H1 (cell line): ENCODE measurements around the gene PPP1R3G.

Experiments
- ASH2L ChIP-seq: fragments of 200-600, 300-600 bp; sonication (generic); IDR thresholded peaks from one replicate; pipeline ENCODE4 v1.7.1; 2017; ENCODE audit warnings: low read length
- BCL11A ChIP-seq, 2 experiments: IDR thresholded peaks; one replicate each; pipeline ENCODE4 v1.6.1; 2011; ENCODE audit warnings: low read depth in 2 of 2, low read length in 2 of 2, mild to moderate bottlenecking in 2 of 2
- CEBPB ChIP-seq: IDR thresholded peaks from 2 replicates; pipeline ENCODE4 v1.6.1; 2012; ENCODE audit warnings: low read depth, low read length
- CHD2 ChIP-seq: IDR thresholded peaks from 2 replicates; pipeline ENCODE4 v1.6.1; 2012; ENCODE audit warnings: low read length, improper control_type of control experiment
- EZH2 ChIP-seq: fragments of 200-600 bp; sonication (generic); IDR thresholded peaks from 2 replicates; pipeline ENCODE4 v1.7.1; 2012; ENCODE audit warnings: low read depth, mild to moderate bottlenecking, moderate library complexity, low read length, inconsistent platforms; ENCODE audit not compliant: severe bottlenecking
- FOSL1 ChIP-seq: IDR thresholded peaks from 2 replicates; pipeline ENCODE4 v1.6.1; 2011; ENCODE audit warnings: mild to moderate bottlenecking, low read depth, low read length, moderate library complexity; ENCODE audit not compliant: insufficient read depth
- HDAC6 ChIP-seq: IDR thresholded peaks from one replicate; pipeline ENCODE4 v1.7.1; 2012; ENCODE audit warnings: low read depth, mild to moderate bottlenecking, inconsistent platforms, low read length, moderate library complexity
- MAFK ChIP-seq: IDR thresholded peaks from 2 replicates; pipeline ENCODE4 v1.6.1; 2012; ENCODE audit warnings: low read depth, mild to moderate bottlenecking, improper control_type of control experiment, low read length
- NRF1 ChIP-seq: IDR thresholded peaks from 2 replicates; pipeline ENCODE4 v1.6.1; 2011; ENCODE audit warnings: mild to moderate bottlenecking, low read depth, low read length, improper control_type of control experiment
- POLR2AphosphoS5 ChIP-seq: IDR thresholded peaks from 2 replicates; pipeline ENCODE4 v1.6.1; 2011; ENCODE audit warnings: low read depth, low read length
- SUZ12 ChIP-seq: fragments of 200-600 bp; sonication (generic); IDR thresholded peaks from 2 replicates; pipeline ENCODE4 v1.6.1; 2012; ENCODE audit warnings: mild to moderate bottlenecking, inconsistent platforms, low read length, moderate library complexity, mixed read lengths
- TAF1 ChIP-seq: IDR thresholded peaks from 2 replicates; pipeline ENCODE4 v1.6.1; 2011; ENCODE audit warnings: mild to moderate bottlenecking, low read depth, low read length
- TF ChIP-seq, protein P1 (sequence below), 3 experiments: IDR thresholded peaks; 1 replicate in 2 of 3; 2 replicates in 1 of 3; pipeline versions ENCODE4 v1.5.1 to v1.6.1; 2011; ENCODE audit warnings: low read length in 3 of 3, mild to moderate bottlenecking in 3 of 3, inconsistent platforms in 2 of 3, low read depth in 1 of 3, moderate library complexity in 1 of 3; ENCODE audit not compliant: insufficient read depth in 1 of 3; ENCODE audit errors: control extremely low read depth in 1 of 3
- TF ChIP-seq, protein P2 (sequence below): fragments of 300-600 bp; sonication (generic); IDR thresholded peaks from 2 replicates; pipeline ENCODE4 v1.7.1; 2012; ENCODE audit warnings: low read length, moderate library complexity, mild to moderate bottlenecking, inconsistent platforms; ENCODE audit not compliant: insufficient replicate concordance

DNA sequence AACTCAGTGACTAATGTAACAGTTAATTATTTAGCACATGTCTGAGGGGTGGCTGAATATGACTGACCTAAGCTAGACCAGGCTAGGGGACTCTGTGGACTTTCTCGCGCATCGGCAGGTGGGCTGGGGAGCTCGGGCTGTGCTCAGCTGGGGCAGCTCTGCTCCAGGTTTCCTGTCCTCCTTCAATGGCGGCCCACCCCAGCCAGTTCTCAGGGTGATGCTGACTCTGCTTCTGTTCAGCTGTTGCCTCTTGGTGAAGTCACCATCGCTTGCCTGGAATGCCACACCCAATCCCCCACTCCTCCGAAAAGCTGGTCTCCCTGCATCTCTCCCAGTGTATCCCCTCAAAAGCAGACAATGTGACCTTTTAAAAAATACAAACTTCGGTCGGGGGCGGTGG lies 20.0 kb downstream of the PPP1R3G start:
- TF ChIP-seq MAFK = no peak
- TF ChIP-seq TAF1 = no peak
- no peak for TF ChIP-seq ASH2L
- TF ChIP-seq, protein P1, sequence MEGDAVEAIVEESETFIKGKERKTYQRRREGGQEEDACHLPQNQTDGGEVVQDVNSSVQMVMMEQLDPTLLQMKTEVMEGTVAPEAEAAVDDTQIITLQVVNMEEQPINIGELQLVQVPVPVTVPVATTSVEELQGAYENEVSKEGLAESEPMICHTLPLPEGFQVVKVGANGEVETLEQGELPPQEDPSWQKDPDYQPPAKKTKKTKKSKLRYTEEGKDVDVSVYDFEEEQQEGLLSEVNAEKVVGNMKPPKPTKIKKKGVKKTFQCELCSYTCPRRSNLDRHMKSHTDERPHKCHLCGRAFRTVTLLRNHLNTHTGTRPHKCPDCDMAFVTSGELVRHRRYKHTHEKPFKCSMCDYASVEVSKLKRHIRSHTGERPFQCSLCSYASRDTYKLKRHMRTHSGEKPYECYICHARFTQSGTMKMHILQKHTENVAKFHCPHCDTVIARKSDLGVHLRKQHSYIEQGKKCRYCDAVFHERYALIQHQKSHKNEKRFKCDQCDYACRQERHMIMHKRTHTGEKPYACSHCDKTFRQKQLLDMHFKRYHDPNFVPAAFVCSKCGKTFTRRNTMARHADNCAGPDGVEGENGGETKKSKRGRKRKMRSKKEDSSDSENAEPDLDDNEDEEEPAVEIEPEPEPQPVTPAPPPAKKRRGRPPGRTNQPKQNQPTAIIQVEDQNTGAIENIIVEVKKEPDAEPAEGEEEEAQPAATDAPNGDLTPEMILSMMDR (IDR thresholded peaks at IDR 0.05; ENCODE audit: control extremely low read depth in 1 of 3, insufficient read depth in 1 of 3, low read depth in 1 of 3, low read length in 3 of 3) = no peak
- no peak for TF ChIP-seq CHD2
- no peak for TF ChIP-seq CEBPB
- no peak for TF ChIP-seq BCL11A (IDR thresholded peaks at IDR 0.05; ENCODE audit: low read depth in 2 of 2, low read length in 2 of 2)
- no peak for TF ChIP-seq FOSL1
- TF ChIP-seq, protein P2, sequence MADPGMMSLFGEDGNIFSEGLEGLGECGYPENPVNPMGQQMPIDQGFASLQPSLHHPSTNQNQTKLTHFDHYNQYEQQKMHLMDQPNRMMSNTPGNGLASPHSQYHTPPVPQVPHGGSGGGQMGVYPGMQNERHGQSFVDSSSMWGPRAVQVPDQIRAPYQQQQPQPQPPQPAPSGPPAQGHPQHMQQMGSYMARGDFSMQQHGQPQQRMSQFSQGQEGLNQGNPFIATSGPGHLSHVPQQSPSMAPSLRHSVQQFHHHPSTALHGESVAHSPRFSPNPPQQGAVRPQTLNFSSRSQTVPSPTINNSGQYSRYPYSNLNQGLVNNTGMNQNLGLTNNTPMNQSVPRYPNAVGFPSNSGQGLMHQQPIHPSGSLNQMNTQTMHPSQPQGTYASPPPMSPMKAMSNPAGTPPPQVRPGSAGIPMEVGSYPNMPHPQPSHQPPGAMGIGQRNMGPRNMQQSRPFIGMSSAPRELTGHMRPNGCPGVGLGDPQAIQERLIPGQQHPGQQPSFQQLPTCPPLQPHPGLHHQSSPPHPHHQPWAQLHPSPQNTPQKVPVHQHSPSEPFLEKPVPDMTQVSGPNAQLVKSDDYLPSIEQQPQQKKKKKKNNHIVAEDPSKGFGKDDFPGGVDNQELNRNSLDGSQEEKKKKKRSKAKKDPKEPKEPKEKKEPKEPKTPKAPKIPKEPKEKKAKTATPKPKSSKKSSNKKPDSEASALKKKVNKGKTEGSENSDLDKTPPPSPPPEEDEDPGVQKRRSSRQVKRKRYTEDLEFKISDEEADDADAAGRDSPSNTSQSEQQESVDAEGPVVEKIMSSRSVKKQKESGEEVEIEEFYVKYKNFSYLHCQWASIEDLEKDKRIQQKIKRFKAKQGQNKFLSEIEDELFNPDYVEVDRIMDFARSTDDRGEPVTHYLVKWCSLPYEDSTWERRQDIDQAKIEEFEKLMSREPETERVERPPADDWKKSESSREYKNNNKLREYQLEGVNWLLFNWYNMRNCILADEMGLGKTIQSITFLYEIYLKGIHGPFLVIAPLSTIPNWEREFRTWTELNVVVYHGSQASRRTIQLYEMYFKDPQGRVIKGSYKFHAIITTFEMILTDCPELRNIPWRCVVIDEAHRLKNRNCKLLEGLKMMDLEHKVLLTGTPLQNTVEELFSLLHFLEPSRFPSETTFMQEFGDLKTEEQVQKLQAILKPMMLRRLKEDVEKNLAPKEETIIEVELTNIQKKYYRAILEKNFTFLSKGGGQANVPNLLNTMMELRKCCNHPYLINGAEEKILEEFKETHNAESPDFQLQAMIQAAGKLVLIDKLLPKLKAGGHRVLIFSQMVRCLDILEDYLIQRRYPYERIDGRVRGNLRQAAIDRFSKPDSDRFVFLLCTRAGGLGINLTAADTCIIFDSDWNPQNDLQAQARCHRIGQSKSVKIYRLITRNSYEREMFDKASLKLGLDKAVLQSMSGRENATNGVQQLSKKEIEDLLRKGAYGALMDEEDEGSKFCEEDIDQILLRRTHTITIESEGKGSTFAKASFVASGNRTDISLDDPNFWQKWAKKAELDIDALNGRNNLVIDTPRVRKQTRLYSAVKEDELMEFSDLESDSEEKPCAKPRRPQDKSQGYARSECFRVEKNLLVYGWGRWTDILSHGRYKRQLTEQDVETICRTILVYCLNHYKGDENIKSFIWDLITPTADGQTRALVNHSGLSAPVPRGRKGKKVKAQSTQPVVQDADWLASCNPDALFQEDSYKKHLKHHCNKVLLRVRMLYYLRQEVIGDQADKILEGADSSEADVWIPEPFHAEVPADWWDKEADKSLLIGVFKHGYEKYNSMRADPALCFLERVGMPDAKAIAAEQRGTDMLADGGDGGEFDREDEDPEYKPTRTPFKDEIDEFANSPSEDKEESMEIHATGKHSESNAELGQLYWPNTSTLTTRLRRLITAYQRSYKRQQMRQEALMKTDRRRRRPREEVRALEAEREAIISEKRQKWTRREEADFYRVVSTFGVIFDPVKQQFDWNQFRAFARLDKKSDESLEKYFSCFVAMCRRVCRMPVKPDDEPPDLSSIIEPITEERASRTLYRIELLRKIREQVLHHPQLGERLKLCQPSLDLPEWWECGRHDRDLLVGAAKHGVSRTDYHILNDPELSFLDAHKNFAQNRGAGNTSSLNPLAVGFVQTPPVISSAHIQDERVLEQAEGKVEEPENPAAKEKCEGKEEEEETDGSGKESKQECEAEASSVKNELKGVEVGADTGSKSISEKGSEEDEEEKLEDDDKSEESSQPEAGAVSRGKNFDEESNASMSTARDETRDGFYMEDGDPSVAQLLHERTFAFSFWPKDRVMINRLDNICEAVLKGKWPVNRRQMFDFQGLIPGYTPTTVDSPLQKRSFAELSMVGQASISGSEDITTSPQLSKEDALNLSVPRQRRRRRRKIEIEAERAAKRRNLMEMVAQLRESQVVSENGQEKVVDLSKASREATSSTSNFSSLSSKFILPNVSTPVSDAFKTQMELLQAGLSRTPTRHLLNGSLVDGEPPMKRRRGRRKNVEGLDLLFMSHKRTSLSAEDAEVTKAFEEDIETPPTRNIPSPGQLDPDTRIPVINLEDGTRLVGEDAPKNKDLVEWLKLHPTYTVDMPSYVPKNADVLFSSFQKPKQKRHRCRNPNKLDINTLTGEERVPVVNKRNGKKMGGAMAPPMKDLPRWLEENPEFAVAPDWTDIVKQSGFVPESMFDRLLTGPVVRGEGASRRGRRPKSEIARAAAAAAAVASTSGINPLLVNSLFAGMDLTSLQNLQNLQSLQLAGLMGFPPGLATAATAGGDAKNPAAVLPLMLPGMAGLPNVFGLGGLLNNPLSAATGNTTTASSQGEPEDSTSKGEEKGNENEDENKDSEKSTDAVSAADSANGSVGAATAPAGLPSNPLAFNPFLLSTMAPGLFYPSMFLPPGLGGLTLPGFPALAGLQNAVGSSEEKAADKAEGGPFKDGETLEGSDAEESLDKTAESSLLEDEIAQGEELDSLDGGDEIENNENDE = no peak
- TF ChIP-seq SUZ12 = no peak
- no peak for TF ChIP-seq EZH2
- TF ChIP-seq NRF1 = no peak
- no peak for TF ChIP-seq POLR2AphosphoS5
- no peak for TF ChIP-seq HDAC6
